Smooth muscle cell (in vitro differentiated cells): ENCODE measurements around the gene STX8. TPM values are rescaled to one million over a fixed set of nuclear protein-coding genes. Genes with fewer than 3 reads are reported as not detected.
A peak's percentile ranks its signal among the peaks of the same experiment; 100 is the strongest.

ENCODE experiments used
- DNase-seq: peaks from one replicate; lab custom pipeline; 2025; ENCODE audit not compliant: unreplicated experiment; lab: John Stamatoyannopoulos, UW
- H2AFZ ChIP-seq: fragments of 200-600 bp; sonication (generic); 2 replicates; pipeline ENCODE4 v1.6.0; 2016; ENCODE audit warnings: antibody characterized with exemption, low read depth, mild to moderate bottlenecking
- H3F3A ChIP-seq: fragments of 200-600 bp; sonication (generic); 2 replicates; pipeline ENCODE4 v1.6.0; 2017; ENCODE audit warnings: antibody characterized with exemption, low read depth
- H3K27ac ChIP-seq: fragments of 200-600 bp; sonication (generic); 2 replicates; pipeline ENCODE4 v1.5.1; 2016; ENCODE audit warnings: low read depth, mild to moderate bottlenecking
- H3K27me3 ChIP-seq: fragments of 200-600 bp; sonication (generic); 2 replicates; pipeline ENCODE4 v1.6.1; 2016; ENCODE audit warnings: low read depth, mild to moderate bottlenecking
- H3K36me3 ChIP-seq: fragments of 200-600 bp; sonication (generic); 2 replicates; pipeline ENCODE4 v1.5.1; 2016; ENCODE audit warnings: low read depth
- H3K4me1 ChIP-seq: fragments of 200-600 bp; sonication (generic); 2 replicates; pipeline ENCODE4 v1.5.1; 2016; ENCODE audit warnings: low read depth
- H3K4me2 ChIP-seq: fragments of 200-600 bp; sonication (generic); 2 replicates; pipeline ENCODE4 v1.6.0; 2016; ENCODE audit warnings: mild to moderate bottlenecking
- H3K4me3 ChIP-seq: fragments of 200-600 bp; sonication (generic); 2 replicates; pipeline ENCODE4 v1.5.1; 2016; ENCODE audit warnings: mild to moderate bottlenecking
- H3K79me2 ChIP-seq: fragments of 200-600 bp; sonication (generic); 2 replicates; pipeline ENCODE4 v1.6.0; 2016; ENCODE audit warnings: low read depth, mild to moderate bottlenecking
- H3K9ac ChIP-seq: fragments of 200-600 bp; sonication (generic); 2 replicates; pipeline ENCODE4 v1.6.0; 2016; ENCODE audit warnings: low read depth
- H3K9me3 ChIP-seq: fragments of 200-600 bp; sonication (generic); replicated peaks from 2 replicates; pipeline ENCODE4 v1.5.1; 2016; ENCODE audit warnings: low read depth
- H4K20me1 ChIP-seq: fragments of 200-600 bp; sonication (generic); 2 replicates; pipeline ENCODE4 v1.6.0; 2016; ENCODE audit warnings: low read depth
- CTCF ChIP-seq: fragments of 200-600 bp; sonication (generic); IDR thresholded peaks from 2 replicates; pipeline ENCODE4 v1.5.1; 2017; ENCODE audit warnings: borderline replicate concordance, mild to moderate bottlenecking, antibody characterized with exemption; ENCODE audit not compliant: insufficient read depth, poor library complexity, severe bottlenecking
- WGBS: methylation state at CpG from one replicate; pipeline ENCODE4 v1.1.7; 2016; ENCODE audit warnings: low lambda C conversion rate; 5-methylcytosine and 5-hydroxymethylcytosine counted together
- polyA plus RNA-seq: library from polyadenylated mRNA; unstranded; fragments of >200 nt; fragmentation: Nextera tagmentation; extraction: Ambion mirVana; gene quantifications from 2 replicates; pipeline ENCODE4 v1.2.1, GENCODE V29; 2016
- total RNA-seq: library from RNA; depleted of rRNA; stranded (reverse); fragments of >200 nt; gene quantifications from 2 replicates; pipeline ENCODE4 v1.2.3, GENCODE V29; 2014

The STX8 gene
- total and polyA plus RNA-seq, 2 experiments from 2014 or later: 63.8 to 88.5 TPM

GRCh38 chr17:9291912-9292560 lies 283.6 kb downstream of the STX8 start:
- no peak overlapping the region for H3K4me2 ChIP-seq
- peak; percentile 48 for TF ChIP-seq CTCF
- H2AFZ ChIP-seq: no peak overlapping the region
- peaks cover 3% of the 10 kb centered on the region for H3F3A ChIP-seq
- 65% methylated on average over 8 of the region's 8 CpGs for WGBS
- no peaks in the 10 kb centered on the region for H4K20me1 ChIP-seq
- DNase-seq: no peak
- H3K4me1 ChIP-seq: no peaks in the 10 kb centered on the region
- H3K36me3 ChIP-seq: no peaks in the 10 kb centered on the region
- H3K9ac ChIP-seq: no peak overlapping the region
- H3K27ac ChIP-seq: no peak overlapping the region
- H3K4me3 ChIP-seq: no peak overlapping the region
- H3K79me2 ChIP-seq: no peaks in the 10 kb centered on the region
- no peaks in the 10 kb centered on the region for H3K9me3 ChIP-seq
- H3K27me3 ChIP-seq: no peaks in the 10 kb centered on the region

- Histone ChIP-seq H3K4me3 (no peak overlapping the region), H3K4me1 (no peaks in the 10 kb centered on the region), H3K4me2 (no peak overlapping the region), H4K20me1 (no peaks in the 10 kb centered on the region), H2AFZ (no peak overlapping the region), H3K9me3 (no peaks in the 10 kb centered on the region), H3K36me3 (no peaks in the 10 kb centered on the region), H3K9ac (no peak overlapping the region), H3F3A (peaks cover 3% of the 10 kb centered on the region), H3K27ac (no peak overlapping the region), H3K79me2 (no peaks in the 10 kb centered on the region), H3K27me3 (no peaks in the 10 kb centered on the region)
- TF ChIP-seq CTCF: no peak
- WGBS: 97% methylated on average over 7 of the region's 7 CpGs
- DNase-seq: no peak
Measured at GRCh38 chr17:9290226-9290613, 285.4 kb downstream of the STX8 start.

- Histone ChIP-seq H3K9me3 (no peaks in the 10 kb centered on the region), H3K9ac (no peak overlapping the region), H3K4me3 (no peak overlapping the region), H3K27me3 (no peaks in the 10 kb centered on the region), H3F3A (no peaks in the 10 kb centered on the region), H2AFZ (no peak overlapping the region), H3K4me1 (no peaks in the 10 kb centered on the region), H3K36me3 (no peaks in the 10 kb centered on the region), H3K27ac (no peak overlapping the region), H3K4me2 (no peak overlapping the region), H4K20me1 (no peaks in the 10 kb centered on the region), H3K79me2 (no peaks in the 10 kb centered on the region)
- DNase-seq: no peak
- TF ChIP-seq CTCF: no peak
- 92% methylated on average over 2 of the region's 2 CpGs for WGBS
Measured at GRCh38 chr17:9287306-9287705, 288.3 kb downstream of the STX8 start.

GRCh38 chr17:9286434-9286833 lies 289.2 kb downstream of the STX8 start:
- DNase-seq: no peak
- H3K4me3 ChIP-seq: no peak overlapping the region
- no peaks in the 10 kb centered on the region for H3K27me3 ChIP-seq
- no peaks in the 10 kb centered on the region for H3K9me3 ChIP-seq
- H2AFZ ChIP-seq: no peak overlapping the region
- no peaks in the 10 kb centered on the region for H3F3A ChIP-seq
- no peak overlapping the region for H3K27ac ChIP-seq
- H3K79me2 ChIP-seq: no peaks in the 10 kb centered on the region
- no peak overlapping the region for H3K4me2 ChIP-seq
- no peak for TF ChIP-seq CTCF
- H4K20me1 ChIP-seq: no peaks in the 10 kb centered on the region
- H3K4me1 ChIP-seq: no peaks in the 10 kb centered on the region
- WGBS: 94% methylated on average over 7 of the region's 7 CpGs
- no peaks in the 10 kb centered on the region for H3K36me3 ChIP-seq
- H3K9ac ChIP-seq: no peak overlapping the region
